Measurements from ENCODE around the gene AFF4.

AFF4 gene

DNA sequence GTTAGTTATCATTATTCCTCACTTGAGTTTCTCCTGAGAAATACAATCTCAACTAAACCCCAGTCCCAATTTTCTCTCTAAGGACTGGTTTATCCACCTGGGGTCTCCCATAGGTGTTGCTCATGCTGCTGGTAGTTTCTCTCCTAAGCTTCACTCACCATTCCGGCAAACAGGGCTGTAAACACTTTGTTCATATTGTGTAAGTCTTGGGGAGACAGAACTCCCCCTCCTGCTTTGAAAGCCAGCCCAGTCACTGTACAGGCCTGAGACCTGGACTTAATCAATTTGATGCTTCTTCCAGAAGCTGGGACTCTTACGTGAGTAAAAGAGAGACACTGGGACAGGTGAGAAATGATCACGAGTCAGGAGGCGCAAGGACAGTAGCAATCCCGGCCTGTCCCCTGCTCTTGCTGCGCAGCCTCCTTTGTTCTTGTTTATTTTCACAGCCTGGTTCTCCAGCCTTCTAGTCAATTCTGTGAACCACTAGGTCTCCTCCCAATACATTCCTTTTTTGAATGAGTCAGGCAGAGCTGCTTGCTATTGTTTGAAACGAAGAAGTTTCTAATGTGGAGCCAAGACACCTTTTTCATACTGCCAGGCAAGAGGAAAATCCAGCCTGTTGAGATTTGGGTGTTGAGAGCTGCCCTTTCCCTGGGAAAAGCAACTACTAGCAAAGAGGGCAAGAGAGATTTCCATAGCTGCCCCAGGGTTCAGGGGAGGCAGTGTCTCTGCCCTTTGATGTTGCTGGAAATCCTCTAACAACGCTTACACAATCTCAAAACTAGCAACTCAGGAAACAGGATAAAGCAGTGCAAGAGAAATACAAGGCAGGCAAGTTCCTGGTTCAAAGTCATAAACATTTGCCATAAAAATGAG lies 123.8 kb downstream of the AFF4 start:
- TF ChIP-seq ZNF274 (IDR thresholded peaks at IDR 0.05; ENCODE audit: low read depth, low read length) = no peak
- no peak overlapping the region for H3K4me3 ChIP-seq (ENCODE audit: low read length)

DNA sequence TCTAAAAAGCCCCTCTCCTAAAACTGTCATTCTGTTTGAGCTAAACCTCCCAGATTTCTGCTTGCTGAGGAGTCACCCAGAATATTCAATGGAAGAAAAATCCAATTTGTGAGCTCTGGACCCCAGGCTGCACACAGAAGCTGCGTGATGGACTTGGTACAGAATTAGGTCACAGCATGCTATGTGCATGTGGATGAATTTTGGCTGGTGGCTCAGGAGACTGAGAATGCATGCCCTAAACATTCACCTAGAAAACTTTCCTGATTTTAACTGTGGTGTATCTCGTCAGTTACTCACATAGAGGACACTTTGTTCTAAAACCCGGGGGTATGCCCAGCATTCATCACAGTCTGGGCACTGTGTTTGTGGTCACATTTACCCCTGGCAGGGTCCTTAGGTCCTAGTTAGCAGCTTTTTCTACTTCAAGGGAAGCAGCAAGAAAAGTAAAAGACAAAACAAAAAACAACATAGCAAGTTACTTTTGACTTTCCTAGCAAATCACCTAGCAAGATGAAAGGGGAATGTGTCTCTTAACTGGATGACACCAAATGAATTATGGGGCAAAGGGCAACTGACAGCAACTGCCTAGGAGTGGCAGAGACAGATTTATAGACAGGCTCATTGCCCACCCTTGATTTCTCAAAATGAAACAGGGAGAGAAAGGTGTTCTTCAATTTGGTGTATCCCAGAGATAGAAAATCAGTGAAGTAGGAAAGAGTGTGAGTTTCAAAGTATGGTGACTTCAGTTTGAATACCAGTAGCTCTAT lies 124.7 kb downstream of the AFF4 start:
- no peak for TF ChIP-seq ZNF274 (IDR thresholded peaks at IDR 0.05; ENCODE audit: low read depth, low read length)
- H3K4me3 ChIP-seq (ENCODE audit: low read length) = no peak overlapping the region

DNA sequence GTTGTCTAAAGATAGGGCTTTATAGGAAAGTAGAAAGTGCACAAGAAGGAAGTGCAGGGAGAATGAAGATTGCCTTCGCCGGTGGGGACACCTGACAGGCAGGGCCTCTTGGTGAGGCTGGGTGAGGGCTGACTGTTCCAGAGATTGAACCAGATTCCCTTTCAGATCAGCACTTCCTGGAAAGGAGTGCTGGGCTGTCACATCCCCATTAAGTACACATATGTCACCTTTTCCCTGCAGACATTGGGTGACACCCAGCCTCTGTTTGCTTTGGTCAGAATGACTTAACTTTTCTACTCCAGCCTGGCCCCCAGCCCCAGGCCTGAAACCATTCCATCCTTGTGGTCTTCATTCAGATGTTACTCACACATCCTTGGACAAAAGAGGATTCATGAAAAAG lies 125.6 kb downstream of the AFF4 start:
- H3K4me3 ChIP-seq (ENCODE audit: low read length) = no peak overlapping the region
- no peak for TF ChIP-seq ZNF274 (IDR thresholded peaks at IDR 0.05; ENCODE audit: low read depth, low read length)

DNA sequence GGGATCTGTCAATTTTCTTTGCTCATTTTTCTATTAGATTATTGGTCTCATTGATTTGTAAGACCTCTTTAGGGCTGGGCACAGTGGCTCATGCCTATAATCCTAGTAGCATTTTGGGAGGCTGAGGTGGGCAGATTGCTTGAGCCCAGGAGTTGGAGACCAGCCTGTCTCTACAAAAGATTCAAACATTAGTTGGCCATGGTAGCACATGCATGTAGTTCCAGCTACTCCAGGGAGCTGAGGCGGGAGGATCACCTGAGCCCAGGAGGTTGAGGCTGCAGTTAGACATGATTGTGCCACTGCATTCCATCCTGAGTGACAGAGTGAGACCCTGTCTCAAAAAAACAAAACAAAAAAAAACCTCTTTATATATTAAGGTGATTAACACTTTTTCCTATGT lies 126.6 kb downstream of the AFF4 start:
- no peak overlapping the region for H3K4me3 ChIP-seq (ENCODE audit: low read length)
- TF ChIP-seq ZNF274 (IDR thresholded peaks at IDR 0.05; ENCODE audit: low read depth, low read length) = no peak

DNA sequence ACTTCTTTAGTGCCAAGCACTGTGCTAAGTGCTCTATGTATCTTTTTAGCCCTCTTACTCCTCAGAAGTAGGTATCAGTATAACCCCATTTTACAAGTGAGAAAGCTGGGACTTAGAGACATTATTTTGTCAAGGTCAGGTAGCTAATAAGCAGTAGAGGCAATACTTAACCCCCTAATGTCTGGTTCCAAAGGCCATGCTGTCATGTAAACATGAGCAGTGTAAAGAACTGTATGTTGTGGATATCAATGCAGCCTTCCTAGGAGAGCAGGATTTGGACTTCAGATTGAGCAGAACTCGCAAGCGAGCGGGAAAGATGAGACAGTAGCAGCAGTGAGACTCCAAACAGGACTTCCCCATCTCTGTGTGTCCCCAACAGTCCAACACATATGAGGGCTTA lies 129.4 kb downstream of the AFF4 start:
- no peak overlapping the region for H3K4me3 ChIP-seq (ENCODE audit: low read length)
- no peak for TF ChIP-seq ZNF274 (IDR thresholded peaks at IDR 0.05; ENCODE audit: low read depth, low read length)

DNA sequence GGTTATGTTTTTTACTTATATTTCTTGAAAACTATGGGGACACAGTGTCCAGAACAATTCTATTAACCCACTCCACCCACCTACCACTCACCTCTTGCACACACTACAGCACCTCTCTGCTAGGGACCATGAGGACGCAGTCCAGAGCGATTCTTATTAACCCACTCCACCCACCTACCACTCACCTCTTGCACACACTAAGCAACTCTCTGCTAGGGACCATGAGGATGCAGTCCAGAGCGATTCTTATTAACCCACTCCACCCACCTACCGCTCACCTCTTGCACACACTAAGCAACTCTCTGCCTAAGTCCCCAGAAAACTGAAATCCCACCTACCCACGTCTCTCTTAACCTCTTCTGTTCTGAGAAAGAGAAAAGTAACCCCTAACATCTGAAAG lies 130.8 kb downstream of the AFF4 start:
- H3K4me3 ChIP-seq (ENCODE audit: low read length) = no peak overlapping the region
- no peak for TF ChIP-seq ZNF274 (IDR thresholded peaks at IDR 0.05; ENCODE audit: low read depth, low read length)

DNA sequence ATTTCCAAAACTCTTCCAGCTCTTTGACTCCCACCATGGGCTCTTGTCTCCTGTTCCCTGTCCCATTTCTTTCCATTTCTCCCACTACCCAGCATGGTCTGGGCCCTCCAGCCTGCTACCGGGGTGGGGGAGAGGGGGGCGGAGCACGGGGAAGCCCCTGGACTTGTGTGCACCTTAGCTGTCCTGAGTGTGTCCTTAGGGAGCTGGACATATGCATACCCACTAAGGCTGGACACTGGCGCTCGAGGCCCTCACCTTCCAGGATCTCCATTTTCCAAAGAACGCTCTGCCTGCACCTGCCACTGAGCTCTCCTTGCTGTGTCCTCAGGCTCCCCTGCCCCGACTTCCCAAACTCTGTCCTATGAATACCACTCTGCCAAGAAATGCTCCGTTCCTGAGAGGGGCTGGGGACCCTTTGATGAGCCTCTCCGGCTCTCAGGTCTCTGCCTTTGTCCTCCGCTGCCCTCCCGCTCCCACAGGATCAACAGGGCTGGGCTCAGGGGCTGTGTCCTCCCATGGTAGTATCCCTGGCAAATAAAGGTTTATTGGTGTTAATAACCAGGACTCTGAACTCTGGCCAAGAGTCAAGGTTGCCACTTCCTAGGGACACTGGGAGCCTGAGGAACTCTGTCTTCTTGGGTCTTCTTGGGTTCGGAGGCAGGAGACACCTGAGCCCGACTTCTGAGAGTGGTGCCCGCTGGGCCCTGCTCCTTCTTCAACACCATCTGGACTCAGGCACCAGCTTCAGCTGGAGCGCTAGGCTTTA lies 132.2 kb downstream of the AFF4 start:
- no peak for TF ChIP-seq ZNF274 (IDR thresholded peaks at IDR 0.05; ENCODE audit: low read depth, low read length)
- peak overlapping the region; percentile 70; the same call in 1 of the 2 replicates for H3K4me3 ChIP-seq (ENCODE audit: low read length)

DNA sequence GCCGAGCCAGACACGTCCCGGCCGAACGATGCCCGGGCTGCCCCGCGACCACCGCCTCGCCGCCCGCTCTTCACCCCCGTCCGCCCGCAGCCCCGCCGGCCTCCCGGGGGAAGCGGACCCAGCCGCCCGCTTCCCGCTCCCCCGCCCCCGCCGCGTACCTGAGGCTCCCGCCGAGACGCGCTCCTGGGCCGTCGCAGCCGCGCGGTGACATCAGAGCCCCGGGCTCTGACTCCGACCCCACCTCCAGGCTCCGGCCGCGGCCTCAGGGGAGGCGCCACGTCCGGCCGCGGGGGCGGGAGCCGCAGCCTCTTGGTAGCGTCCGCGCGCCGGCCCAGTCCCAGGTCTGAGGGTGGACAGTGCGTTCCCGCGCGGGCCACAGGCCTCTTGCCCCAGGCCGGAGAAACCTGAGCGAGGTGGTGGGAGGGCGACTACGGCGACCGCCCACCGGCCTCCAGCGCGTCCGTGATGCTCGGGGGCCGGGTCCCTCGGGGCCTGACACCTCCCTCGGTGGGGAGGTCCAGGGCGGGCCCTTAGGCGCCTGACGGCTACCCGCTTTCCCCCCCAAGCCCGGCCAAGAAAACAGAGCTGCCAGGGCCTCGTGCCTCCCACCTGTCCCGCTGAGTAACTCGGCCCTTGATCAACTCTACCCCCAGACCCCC lies 132.9 kb downstream of the AFF4 start, which contains the start of gene SHROOM1:
Gene SHROOM1, minus strand, starts transcription at position 212 of the 659 bp plus-strand sequence. CDS start 4,507 bp downstream, outside the sequence.
- peak within 1 kb of the TSS; percentile 70; the same call in 1 of the 2 replicates for H3K4me3 ChIP-seq (ENCODE audit: low read length)
- TF ChIP-seq ZNF274 (IDR thresholded peaks at IDR 0.05; ENCODE audit: low read depth, low read length) = no peak

DNA sequence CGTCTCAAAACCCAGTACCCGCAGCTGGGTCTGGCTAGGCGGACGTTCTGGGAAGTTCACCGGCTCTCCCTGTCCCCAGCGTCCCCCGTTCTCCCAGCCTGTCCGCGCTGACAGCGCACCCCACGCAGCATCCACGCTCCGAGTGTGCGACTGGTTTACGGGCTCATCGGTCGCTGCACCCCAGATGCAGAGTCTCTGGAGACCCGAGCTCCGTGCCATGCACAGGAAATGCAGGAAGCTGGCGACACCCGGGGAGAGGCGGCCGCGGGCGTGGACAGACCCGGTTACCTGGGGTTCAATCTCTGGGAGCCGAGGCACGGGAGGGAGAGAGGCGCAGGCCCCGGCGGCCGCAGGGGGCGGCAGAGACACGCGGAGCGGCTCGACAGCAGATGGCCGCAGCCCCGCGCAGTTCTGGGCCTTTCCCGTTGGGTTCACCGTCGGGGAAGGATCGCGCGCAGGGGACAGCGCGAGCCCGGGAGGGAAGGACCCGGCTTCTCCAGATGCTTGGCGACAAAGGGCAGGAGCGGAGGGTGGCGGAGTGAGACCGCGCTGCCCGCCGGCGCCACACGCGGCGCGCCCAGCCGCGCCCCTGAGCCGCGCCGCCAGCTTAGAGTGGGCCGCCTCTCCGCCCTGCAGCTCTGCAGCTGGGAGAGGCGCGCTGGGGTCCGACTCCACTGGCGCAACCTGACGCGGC lies 133.5 kb downstream of the AFF4 start:
- H3K4me3 ChIP-seq (ENCODE audit: low read length) = peak overlapping the region; percentile 70; the same call in 1 of the 2 replicates
- TF ChIP-seq ZNF274 (IDR thresholded peaks at IDR 0.05; ENCODE audit: low read depth, low read length) = no peak

DNA sequence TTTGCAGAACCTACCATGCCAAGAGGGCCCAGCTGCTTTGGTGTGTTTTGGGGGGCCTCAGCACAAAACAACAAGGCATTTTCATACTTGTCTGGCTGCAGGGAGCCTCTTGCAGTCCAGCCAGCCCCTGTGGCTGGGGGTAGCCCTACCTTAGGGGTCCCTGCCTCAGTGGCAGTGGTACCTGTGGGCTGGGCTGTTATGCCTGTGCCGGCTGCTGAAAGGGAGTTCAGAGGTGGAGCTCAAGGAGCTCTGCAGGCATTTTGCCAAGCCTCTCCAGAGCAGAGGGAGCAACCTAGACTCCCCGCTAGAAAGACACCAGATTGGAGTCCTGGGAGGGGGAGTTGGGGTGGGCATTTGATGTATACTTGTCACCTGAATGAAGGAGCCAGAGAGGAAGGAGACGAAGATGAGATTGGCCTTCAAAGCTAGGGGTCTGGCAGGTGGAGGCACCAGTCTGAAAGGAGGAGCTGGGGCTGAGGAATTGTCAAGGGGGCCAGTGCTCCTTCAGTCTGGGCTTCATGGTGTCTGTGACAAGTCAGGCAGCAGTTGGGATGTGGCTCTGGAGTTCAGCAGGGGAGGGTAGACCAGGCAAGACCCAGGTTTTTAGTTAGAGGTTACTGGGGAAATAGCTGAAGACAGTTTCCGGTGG lies 134.5 kb downstream of the AFF4 start:
- H3K4me3 ChIP-seq (ENCODE audit: low read length) = no peak overlapping the region
- TF ChIP-seq ZNF274 (IDR thresholded peaks at IDR 0.05; ENCODE audit: low read depth, low read length) = no peak

DNA sequence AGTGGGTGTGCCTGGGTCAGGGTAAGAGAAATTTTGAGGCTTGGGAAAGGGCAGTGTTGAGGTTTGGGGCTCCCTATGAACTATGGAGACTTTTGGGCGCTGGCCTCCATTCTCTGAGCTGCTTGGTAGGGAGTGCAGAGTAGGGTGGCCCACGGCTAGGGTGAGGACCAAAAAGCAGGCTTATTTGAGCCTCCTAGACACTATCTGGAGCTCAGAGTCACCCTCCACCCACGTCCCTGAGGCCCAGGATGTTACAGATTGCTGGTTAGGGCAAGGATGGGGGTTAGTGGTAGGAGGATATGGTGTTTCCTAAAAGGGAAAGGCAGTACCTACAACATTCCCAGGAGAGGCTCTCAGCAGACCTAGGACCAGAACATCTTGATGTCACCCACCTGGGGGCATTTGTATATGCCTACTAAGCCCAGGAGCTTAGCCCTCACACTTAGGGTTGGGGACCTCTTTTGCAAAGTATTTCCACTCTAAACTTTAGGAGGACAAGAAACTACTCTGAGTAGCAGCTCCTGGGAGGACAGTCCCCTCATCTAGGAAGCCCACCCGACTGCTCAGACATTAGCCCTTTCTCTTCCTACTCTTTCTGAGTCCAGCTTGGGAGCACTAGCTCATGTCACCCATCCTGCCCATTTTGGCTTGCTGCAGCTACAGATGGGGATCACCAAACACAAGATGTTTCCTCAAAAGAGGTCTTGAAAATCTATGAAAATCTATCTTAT lies 135.3 kb downstream of the AFF4 start:
- H3K4me3 ChIP-seq (ENCODE audit: low read length) = no peak overlapping the region
- no peak for TF ChIP-seq ZNF274 (IDR thresholded peaks at IDR 0.05; ENCODE audit: low read depth, low read length)

All from GM08714 (cell line).